Uterus (tissue), 4 donors: ENCODE data around the gene WAC. TPM values are rescaled to one million over a fixed set of nuclear protein-coding genes. Genes with fewer than 3 reads are reported as not detected.
"Not testable (repeated sequence)": the region's sequence is repeated elsewhere in the genome, so short reads cannot be mapped to it uniquely, and the experiment has no call there.

ENCODE experiments used
- DNase-seq, 2 donors: peaks; one replicate each; pipeline ENCODE4 v3.0.0-alpha.2; 2019 to 2020
- H3K27ac ChIP-seq, 2 donors: fragments of 200-600 bp; sonication (generic); 1 replicate in 1 of 2; 2 replicates in 1 of 2; pipeline ENCODE4 v1.5.1; 2016 to 2018
- H3K27me3 ChIP-seq, 2 donors: fragments of 200-600 bp; sonication (generic); one replicate each; pipeline ENCODE4 v1.5.1; 2018 to 2019; ENCODE audit warnings: control low read depth in 1 of 2
- H3K36me3 ChIP-seq, 2 donors: fragments of 200-600 bp; sonication (generic); one replicate each; pipeline ENCODE4 v1.5.1; 2019; ENCODE audit warnings: control low read depth in 1 of 2
- H3K4me1 ChIP-seq, 2 donors: fragments of 200-600 bp; sonication (generic); one replicate each; pipeline ENCODE4 v1.5.1; 2018 to 2019; ENCODE audit warnings: control low read depth in 1 of 2
- H3K4me3 ChIP-seq, 2 donors: fragments of 200-600 bp; sonication (generic); 1 replicate in 1 of 2; 2 replicates in 1 of 2; pipeline ENCODE4 v1.5.1; 2018 to 2019; ENCODE audit warnings: mild to moderate bottlenecking in 1 of 2
- H3K9me3 ChIP-seq, 2 donors: fragments of 200-600 bp; sonication (generic); one replicate each; pipeline ENCODE4 v1.5.1; 2019; ENCODE audit warnings: control low read depth in 1 of 2
- POLR2A ChIP-seq, 2 donors: fragments of 450-650 bp; IDR thresholded peaks; one replicate each; pipeline ENCODE4 v1.6.1; 2016; ENCODE audit warnings: antibody characterized with exemption in 2 of 2, mild to moderate bottlenecking in 1 of 2, moderate library complexity in 1 of 2
- intact Hi-C: fragments of 100-400 bp; cut with DNase I; formaldehyde crosslinking; loops from one replicate; pipeline ENCODE4 v1.15.1; 2023; ENCODE audit warnings: low total_unique reads
- total RNA-seq, 4 donors: library from RNA; depleted of rRNA in 3 of 4; stranded (reverse); fragments of >200 nt in 3 of 4; gene quantifications; one replicate each; pipeline versions ENCODE4 v1.1.0 to v1.2.4, GENCODE V29; 2014 to 2023
- TF ChIP-seq, protein P1 (sequence below), 4 experiments: fragments of 200-600 bp in 2 of 4; fragments of 450-650 bp in 2 of 4; sonication (generic) in 2 of 4; IDR thresholded peaks; one replicate each; pipeline ENCODE4 v1.5.1; 2016 to 2019; ENCODE audit warnings: antibody characterized with exemption in 4 of 4, mild to moderate bottlenecking in 2 of 4, moderate library complexity in 1 of 4
- donor health status: DM: yes; HTN: yes; CAD: no.

Gene WAC
- total RNA-seq, 4 donors from 2014 or later: 54.4 to 175 (median 90.4) TPM

DNA sequence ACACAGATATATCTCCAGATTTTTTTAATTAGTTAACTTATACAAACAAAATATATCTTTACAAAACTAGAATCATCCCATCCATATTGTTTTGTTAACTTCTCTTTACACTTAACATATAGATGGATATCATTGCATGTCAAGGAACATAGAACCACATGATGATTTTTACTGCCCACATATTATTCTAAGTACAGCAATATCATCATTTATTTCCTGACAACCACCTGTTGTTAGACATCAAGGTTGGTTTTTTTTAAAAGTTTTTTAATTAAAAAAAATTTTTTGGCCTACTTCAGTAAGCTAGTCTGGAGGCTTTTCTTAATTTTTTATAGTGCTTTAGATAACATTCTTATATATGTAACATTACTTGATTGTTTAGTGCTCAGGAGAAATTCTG is 105.5 kb downstream of the WAC start:
- intact Hi-C loops: no loop called here
- no peak overlapping the region for H3K27ac ChIP-seq
- no peaks in the 10 kb centered on the region for H3K27me3 ChIP-seq
- no peak overlapping the region for H3K4me3 ChIP-seq
- no peak for DNase-seq
- H3K9me3 ChIP-seq: no peaks in the 10 kb centered on the region
- no peak for TF ChIP-seq POLR2A (IDR thresholded peaks at IDR 0.05)
- TF ChIP-seq, protein P1, sequence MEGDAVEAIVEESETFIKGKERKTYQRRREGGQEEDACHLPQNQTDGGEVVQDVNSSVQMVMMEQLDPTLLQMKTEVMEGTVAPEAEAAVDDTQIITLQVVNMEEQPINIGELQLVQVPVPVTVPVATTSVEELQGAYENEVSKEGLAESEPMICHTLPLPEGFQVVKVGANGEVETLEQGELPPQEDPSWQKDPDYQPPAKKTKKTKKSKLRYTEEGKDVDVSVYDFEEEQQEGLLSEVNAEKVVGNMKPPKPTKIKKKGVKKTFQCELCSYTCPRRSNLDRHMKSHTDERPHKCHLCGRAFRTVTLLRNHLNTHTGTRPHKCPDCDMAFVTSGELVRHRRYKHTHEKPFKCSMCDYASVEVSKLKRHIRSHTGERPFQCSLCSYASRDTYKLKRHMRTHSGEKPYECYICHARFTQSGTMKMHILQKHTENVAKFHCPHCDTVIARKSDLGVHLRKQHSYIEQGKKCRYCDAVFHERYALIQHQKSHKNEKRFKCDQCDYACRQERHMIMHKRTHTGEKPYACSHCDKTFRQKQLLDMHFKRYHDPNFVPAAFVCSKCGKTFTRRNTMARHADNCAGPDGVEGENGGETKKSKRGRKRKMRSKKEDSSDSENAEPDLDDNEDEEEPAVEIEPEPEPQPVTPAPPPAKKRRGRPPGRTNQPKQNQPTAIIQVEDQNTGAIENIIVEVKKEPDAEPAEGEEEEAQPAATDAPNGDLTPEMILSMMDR (IDR thresholded peaks at IDR 0.05): no peak
- H3K36me3 ChIP-seq: no peaks in the 10 kb centered on the region
- no peaks in the 10 kb centered on the region for H3K4me1 ChIP-seq

DNA sequence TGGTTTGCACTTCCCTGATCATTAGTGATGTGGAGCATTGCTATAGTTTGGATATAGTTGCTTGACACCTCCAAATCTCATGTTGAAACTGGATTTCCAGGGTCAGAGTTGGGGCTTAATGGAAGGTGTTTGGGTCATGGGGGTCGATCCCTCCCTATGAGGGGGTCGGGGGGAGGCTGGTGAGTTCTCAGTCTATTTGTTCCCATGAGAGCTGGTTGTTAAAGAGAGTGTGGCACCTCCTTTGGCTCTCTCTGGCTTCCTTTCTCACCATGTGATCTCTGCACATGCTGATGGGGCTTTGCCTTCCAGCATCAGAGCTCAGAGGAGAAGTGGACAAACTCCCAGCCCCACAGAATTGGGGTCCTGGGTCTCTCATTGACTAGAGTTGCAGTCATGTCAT is 107.6 kb downstream of the WAC start:
- no peak overlapping the region for H3K27ac ChIP-seq
- intact Hi-C loops: no loop called here
- no peak overlapping the region for H3K4me3 ChIP-seq
- H3K4me1 ChIP-seq: no peaks in the 10 kb centered on the region
- no peak for TF ChIP-seq POLR2A (IDR thresholded peaks at IDR 0.05)
- TF ChIP-seq, protein P1 (IDR thresholded peaks at IDR 0.05): no peak
- no peaks in the 10 kb centered on the region for H3K36me3 ChIP-seq
- DNase-seq: no peak
- no peaks in the 10 kb centered on the region for H3K9me3 ChIP-seq
- no peaks in the 10 kb centered on the region for H3K27me3 ChIP-seq

DNA sequence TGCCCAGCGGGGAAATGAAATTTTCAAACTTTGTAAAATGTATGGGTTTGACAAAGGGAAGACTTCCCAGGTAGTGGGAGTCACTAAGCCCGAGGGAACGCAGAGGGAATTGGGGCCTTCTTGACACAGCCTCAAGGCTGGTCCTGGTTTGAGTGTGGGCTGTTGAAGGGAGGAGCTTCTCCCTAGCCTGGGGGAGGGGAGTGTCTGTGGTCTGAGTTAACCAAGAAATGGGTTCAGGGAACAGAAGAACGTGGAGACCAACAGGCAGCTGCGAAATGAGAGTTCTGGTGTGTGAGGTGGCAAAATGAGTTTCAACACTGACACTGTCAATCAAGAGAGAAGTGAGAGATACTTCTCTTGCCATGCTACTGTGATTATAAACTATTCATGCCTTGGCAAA is 111.7 kb downstream of the WAC start:
- Histone ChIP-seq H3K9me3 (no peaks in the 10 kb centered on the region), H3K27ac (no peak overlapping the region), H3K4me3 (no peak overlapping the region), H3K4me1 (no peaks in the 10 kb centered on the region), H3K27me3 (no peaks in the 10 kb centered on the region), H3K36me3 (no peaks in the 10 kb centered on the region)
- no peak for DNase-seq
- intact Hi-C loops: no loop called here
- no peak for TF ChIP-seq POLR2A (IDR thresholded peaks at IDR 0.05)
- TF ChIP-seq, protein P1 (IDR thresholded peaks at IDR 0.05): no peak

DNA sequence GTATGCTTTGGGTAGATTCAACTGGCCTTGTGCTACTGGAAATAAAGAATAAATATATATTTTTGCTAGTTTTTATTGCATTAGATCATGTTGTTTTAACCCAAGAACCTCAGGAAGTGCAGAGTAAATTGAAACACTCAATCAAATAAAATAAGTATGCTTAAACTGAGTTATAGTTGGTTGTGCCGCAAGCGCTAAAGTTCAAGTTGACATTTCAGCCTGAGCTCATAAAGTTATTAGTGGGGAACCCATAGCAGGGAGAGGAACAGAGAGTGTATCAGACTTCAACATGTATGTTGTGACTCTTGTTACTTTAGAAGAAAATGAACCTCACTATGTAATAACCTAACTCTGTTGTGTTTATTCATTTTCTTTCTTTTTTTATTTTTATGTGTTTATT is 119.2 kb downstream of the WAC start:
- Histone ChIP-seq H3K36me3 (no peaks in the 10 kb centered on the region), H3K4me3 (no peak overlapping the region), H3K4me1 (no peaks in the 10 kb centered on the region), H3K9me3 (no peaks in the 10 kb centered on the region), H3K27ac (no peak overlapping the region), H3K27me3 (no peaks in the 10 kb centered on the region)
- intact Hi-C loops: no loop called here
- DNase-seq: no peak
- no peak for TF ChIP-seq POLR2A (IDR thresholded peaks at IDR 0.05)
- TF ChIP-seq, protein P1 (IDR thresholded peaks at IDR 0.05): no peak

DNA sequence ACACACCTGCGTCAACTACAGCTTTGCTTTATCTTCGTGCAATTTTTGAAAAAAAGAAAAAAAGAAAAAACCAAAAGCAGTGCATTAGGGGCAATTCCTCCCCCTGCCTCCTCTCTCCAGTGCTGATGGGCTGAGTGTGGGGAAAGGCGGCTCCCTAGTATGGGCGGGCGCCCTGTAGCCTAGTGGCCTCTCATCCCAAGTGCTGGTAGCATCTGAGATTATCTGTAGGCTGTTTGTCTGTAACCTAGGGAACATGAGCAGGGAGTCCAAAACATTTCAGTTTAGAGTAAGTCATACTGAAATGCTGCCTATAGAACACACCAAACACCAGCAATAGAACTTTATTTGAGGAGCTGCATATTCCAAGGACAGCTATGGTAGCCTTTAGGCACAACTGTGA is 119.8 kb downstream of the WAC start:
- H3K9me3 ChIP-seq: no peaks in the 10 kb centered on the region
- H3K36me3 ChIP-seq: no peaks in the 10 kb centered on the region
- no peak overlapping the region for H3K4me3 ChIP-seq
- no peak overlapping the region for H3K27ac ChIP-seq
- intact Hi-C loops: no loop called here
- no peaks in the 10 kb centered on the region for H3K4me1 ChIP-seq
- TF ChIP-seq POLR2A (IDR thresholded peaks at IDR 0.05): no peak
- TF ChIP-seq, protein P1 (IDR thresholded peaks at IDR 0.05): no peak
- no peaks in the 10 kb centered on the region for H3K27me3 ChIP-seq
- DNase-seq: no peak

DNA sequence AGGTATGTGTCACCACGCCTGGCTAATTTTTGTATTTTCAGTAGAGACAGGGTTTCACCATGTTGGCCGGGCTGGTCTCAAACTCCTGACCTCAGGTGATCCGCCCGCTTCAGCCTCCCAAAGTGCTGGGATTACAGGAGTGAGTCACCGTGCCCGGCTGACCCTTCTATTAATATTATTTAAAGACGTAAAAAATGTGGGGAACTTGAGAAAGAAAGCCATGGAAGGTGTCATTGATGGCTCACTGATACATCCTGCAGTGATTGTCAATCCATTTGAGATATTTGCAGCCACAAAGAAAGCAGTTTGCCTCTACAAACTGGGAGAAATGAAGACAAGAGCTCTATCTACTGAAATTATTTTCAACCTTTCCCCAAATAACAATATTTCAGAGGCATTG is 125.9 kb downstream of the WAC start:
- DNase-seq, H3K9me3 ChIP-seq, H3K27me3 ChIP-seq, H3K36me3 ChIP-seq, intact Hi-C loops, H3K4me1 ChIP-seq, H3K4me3 ChIP-seq, H3K27ac ChIP-seq: not testable (repeated sequence)
